Measurements from ENCODE around the gene SPRING1.

- TF ChIP-seq ZNF830 (tag by site-specific recombination; IDR thresholded peaks at IDR 0.05; ENCODE audit: low read depth) (no peak), ZNF645 (tag by site-specific recombination; IDR thresholded peaks at IDR 0.05) (no peak), ZNF623 (tag by site-specific recombination; IDR thresholded peaks at IDR 0.05) (no peak), KLF16 (tag by site-specific recombination; IDR thresholded peaks at IDR 0.05) (no peak), ZNF404 (tag by site-specific recombination; IDR thresholded peaks at IDR 0.05) (no peak), CTCF (tag by site-specific recombination; IDR thresholded peaks at IDR 0.05) (peak; percentile 89), PATZ1 (tag by site-specific recombination; IDR thresholded peaks at IDR 0.05) (no peak), REST (tag by site-specific recombination; IDR thresholded peaks at IDR 0.05) (no peak), ZNF335 (tag by site-specific recombination; conservative IDR thresholded peaks at IDR 0.05) (no peak)
These were observed 28.8 kb downstream of the SPRING1 start for GRCh38 chr12:116708826-116709756.
